ENCODE data around the gene ADAMTS17.

GRCh38 chr15:100140527-100141308 is 201.1 kb downstream of the ADAMTS17 start:
- no peak for TF ChIP-seq CTCF (IDR thresholded peaks at IDR 0.05)
- TF ChIP-seq POLR2AphosphoS5 (IDR thresholded peaks at IDR 0.05), result no peak
- no peak for TF ChIP-seq POLR2A (IDR thresholded peaks at IDR 0.05)
- no peak for TF ChIP-seq EP300 (IDR thresholded peaks at IDR 0.05)
